ENCODE measurements around the gene STIMATE.

The STIMATE gene

GRCh38 chr3:52792961-52793695 lies 104.2 kb downstream of the STIMATE start:
- TF ChIP-seq EZH2phosphoT487 (IDR thresholded peaks at IDR 0.05; ENCODE audit: borderline replicate concordance, low read length) (no peak), CTCF (IDR thresholded peaks at IDR 0.05; ENCODE audit: low read depth, low read length, poor library complexity, severe bottlenecking) (no peak)
- no peaks in the 10 kb centered on the region for H3K79me2 ChIP-seq (ENCODE audit: control insufficient read depth, low read length)
- H3K4me3 ChIP-seq (ENCODE audit: low read length): no peak overlapping the region

GRCh38 chr3:52792413-52792812 lies 104.9 kb downstream of the STIMATE start:
- Histone ChIP-seq H3K9me2 (replicated peaks; ENCODE audit: control insufficient read depth, low read length) (no peaks in the 10 kb centered on the region), H3K4me3 (ENCODE audit: low read length) (no peak overlapping the region), H3K36me3 (ENCODE audit: control insufficient read depth, low read length) (no peaks in the 10 kb centered on the region), H3K79me2 (ENCODE audit: control insufficient read depth, low read length) (no peaks in the 10 kb centered on the region), H3K27ac (ENCODE audit: low read depth, low read length) (no peak overlapping the region), H3K27me3 (ENCODE audit: control insufficient read depth, low read length) (no peaks in the 10 kb centered on the region), H3F3A (ENCODE audit: control insufficient read depth, insufficient read depth) (no peaks in the 10 kb centered on the region), H3K4me2 (ENCODE audit: low read length) (no peak overlapping the region), H3K9me3 (ENCODE audit: control insufficient read depth, insufficient read depth, low read length) (no peaks in the 10 kb centered on the region), H3K4me1 (ENCODE audit: control insufficient read depth, low read length) (no peaks in the 10 kb centered on the region), H4K20me1 (ENCODE audit: control insufficient read depth, insufficient read depth, low read depth, low read length) (no peaks in the 10 kb centered on the region)
- TF ChIP-seq EZH2phosphoT487 (IDR thresholded peaks at IDR 0.05; ENCODE audit: borderline replicate concordance, low read length) (no peak), CTCF (IDR thresholded peaks at IDR 0.05; ENCODE audit: low read depth, low read length, poor library complexity, severe bottlenecking) (no peak)

More at GRCh38 chr3:52792961-52793695, 104.2 kb downstream of the STIMATE start:
- Histone ChIP-seq H3K27me3 (ENCODE audit: control insufficient read depth, low read length) (no peaks in the 10 kb centered on the region), H3F3A (ENCODE audit: control insufficient read depth, insufficient read depth) (no peaks in the 10 kb centered on the region), H3K4me2 (ENCODE audit: low read length) (no peak overlapping the region), H3K4me1 (ENCODE audit: control insufficient read depth, low read length) (no peaks in the 10 kb centered on the region), H3K9me3 (ENCODE audit: control insufficient read depth, insufficient read depth, low read length) (no peaks in the 10 kb centered on the region), H3K9me2 (replicated peaks; ENCODE audit: control insufficient read depth, low read length) (no peaks in the 10 kb centered on the region), H3K36me3 (ENCODE audit: control insufficient read depth, low read length) (no peaks in the 10 kb centered on the region), H4K20me1 (ENCODE audit: control insufficient read depth, insufficient read depth, low read depth, low read length) (no peaks in the 10 kb centered on the region), H3K27ac (ENCODE audit: low read depth, low read length) (no peak overlapping the region)

GRCh38 chr3:52791928-52792327 lies 105.4 kb downstream of the STIMATE start:
- H3K36me3 ChIP-seq (ENCODE audit: control insufficient read depth, low read length): no peaks in the 10 kb centered on the region
- TF ChIP-seq EZH2phosphoT487 (IDR thresholded peaks at IDR 0.05; ENCODE audit: borderline replicate concordance, low read length) (no peak), CTCF (IDR thresholded peaks at IDR 0.05; ENCODE audit: low read depth, low read length, poor library complexity, severe bottlenecking) (no peak)
- no peak overlapping the region for H3K4me2 ChIP-seq (ENCODE audit: low read length)
- no peaks in the 10 kb centered on the region for H3F3A ChIP-seq (ENCODE audit: control insufficient read depth, insufficient read depth)
- no peaks in the 10 kb centered on the region for H3K79me2 ChIP-seq (ENCODE audit: control insufficient read depth, low read length)
- no peaks in the 10 kb centered on the region for H3K4me1 ChIP-seq (ENCODE audit: control insufficient read depth, low read length)
- H3K27me3 ChIP-seq (ENCODE audit: control insufficient read depth, low read length): no peaks in the 10 kb centered on the region
- H3K4me3 ChIP-seq (ENCODE audit: low read length): no peak overlapping the region
- H3K9me2 ChIP-seq (replicated peaks; ENCODE audit: control insufficient read depth, low read length): no peaks in the 10 kb centered on the region
- no peak overlapping the region for H3K27ac ChIP-seq (ENCODE audit: low read depth, low read length)
- no peaks in the 10 kb centered on the region for H4K20me1 ChIP-seq (ENCODE audit: control insufficient read depth, insufficient read depth, low read depth, low read length)
- H3K9me3 ChIP-seq (ENCODE audit: control insufficient read depth, insufficient read depth, low read length): no peaks in the 10 kb centered on the region
